Left cardiac atrium (tissue), 4 donors: ENCODE results near the gene ABCC9. TPM values are rescaled to one million over a fixed set of nuclear protein-coding genes. Genes with fewer than 3 reads are reported as not detected.

Experiments used
- ATAC-seq, 2 donors: fragments of 200-7000 bp; cut with Tn5 transposase; one replicate each; pipeline ENCODE4 v1.9.1; 2020; ENCODE audit warnings: mild to moderate bottlenecking in 2 of 2, moderate library complexity in 2 of 2
- DNase-seq: peaks from one replicate; pipeline ENCODE4 v3.0.0-alpha.2; 2020
- intact Hi-C, 2 donors: fragments of 100-400 bp; cut with DNase I; formaldehyde crosslinking; loops; one replicate each; pipeline versions ENCODE4 v1.14.1 to v1.15.1; 2022 to 2023
- long read RNA-seq: library from polyadenylated mRNA; unstranded; transcript quantifications from one replicate; pipeline ENCODE4 v2.0.0, GENCODE V29; 2021
- total RNA-seq, 2 donors: library from RNA; stranded (reverse); fragmentation: NEBNext Ultra II Directional; extraction: Animal tissue kit (Norgen Biotek cat#: 25700); gene quantifications; one replicate each; pipeline ENCODE4 v1.2.1, GENCODE V29; 2021
- donor health status: DM: no; HTN: yes; CAD: no.
- donor health status: DM: no; HTN: yes; CAD: no; lungs with severe emphysema.
- donor health status: DM: yes; HTN: yes; CAD: no.
- donor health status: Dilated cardiomyopathy.

Gene ABCC9
- 10 to 100 TPM; 44.6 to 46.7 TPM for total RNA-seq
- long read RNA-seq, partial matches to known transcripts, result 4 of 6 reads
- long read RNA-seq, other reads (novel, unspliced or antisense), result 2 of 6 reads

GRCh38 chr12:21940549-21941505 is at the start of gene ABCC9:
TSS of gene ABCC9 (minus strand) at chr12:21941426. CDS start at chr12:21936674, 4,752 bp downstream.
- ATAC-seq, result peak; percentile 85 to 92
- DNase-seq, result peak; percentile 65
- intact Hi-C loops, result loop anchor here in 1 of 2 donors (2.0 to 10.0 kb wide), 2 partner anchors 106 to 164 kb away; no protein-coding TSS in a partner anchor

GRCh38 chr12:21989819-21990412 is 48.7 kb upstream of the ABCC9 start:
- intact Hi-C loops, result loop anchor here (2.0 to 10.0 kb wide), 3 partner anchors 218 to 295 kb away; partner anchors contain the start of gene KCNJ8 (in 1 of the 2)
- DNase-seq (no peak), ATAC-seq (no peak)

- ATAC-seq, result no peak
- intact Hi-C loops, result loop anchor here in 1 of 2 donors (2.0 kb wide), 1 partner anchor 292 kb away; no protein-coding TSS in a partner anchor
- DNase-seq, result no peak
These were observed 47.4 kb upstream of the ABCC9 start for GRCh38 chr12:21988619-21989018.

- intact Hi-C loops, result loop anchor here in 1 of 2 donors (2.0 kb wide), 1 partner anchor 291 kb away; no protein-coding TSS in a partner anchor
- no peak for DNase-seq
- no peak for ATAC-seq
These were observed 46.5 kb upstream of the ABCC9 start for GRCh38 chr12:21987755-21988154.

- DNase-seq, result no peak
- no peak for ATAC-seq
- intact Hi-C loops, result no loop called here
These were observed 43.9 kb upstream of the ABCC9 start for GRCh38 chr12:21985155-21985554.

- DNase-seq (no peak), ATAC-seq (no peak)
- intact Hi-C loops, result no loop called here
These were observed 43.1 kb upstream of the ABCC9 start for GRCh38 chr12:21984375-21984774.

GRCh38 chr12:21983095-21983494 is 41.9 kb upstream of the ABCC9 start:
- ATAC-seq, result no peak
- intact Hi-C loops, result no loop called here

GRCh38 chr12:21980544-21980943 is 39.3 kb upstream of the ABCC9 start:
- no peak for DNase-seq
- intact Hi-C loops, result no loop called here
- ATAC-seq, result no peak

More at GRCh38 chr12:21983095-21983494, 41.9 kb upstream of the ABCC9 start:
- DNase-seq, result no peak

GRCh38 chr12:21975293-21975692 is 34.1 kb upstream of the ABCC9 start:
- no peak for ATAC-seq
- DNase-seq, result no peak
- intact Hi-C loops, result no loop called here

- intact Hi-C loops, result no loop called here
- ATAC-seq (no peak), DNase-seq (no peak)
These were observed 32.0 kb upstream of the ABCC9 start for GRCh38 chr12:21973221-21973620.

- DNase-seq (no peak), ATAC-seq (no peak)
- intact Hi-C loops, result no loop called here
These were observed 30.8 kb upstream of the ABCC9 start for GRCh38 chr12:21972055-21972454.

- ATAC-seq (no peak), DNase-seq (no peak)
- intact Hi-C loops, result no loop called here
These were observed 30.1 kb upstream of the ABCC9 start for GRCh38 chr12:21971344-21971743.

GRCh38 chr12:21962821-21963220 is 21.6 kb upstream of the ABCC9 start:
- intact Hi-C loops, result no loop called here
- ATAC-seq (no peak), DNase-seq (no peak)

- ATAC-seq (no peak), DNase-seq (no peak)
- intact Hi-C loops, result no loop called here
These were observed 21.0 kb upstream of the ABCC9 start for GRCh38 chr12:21962236-21962635.

GRCh38 chr12:21950649-21951048 is 9.4 kb upstream of the ABCC9 start:
- ATAC-seq, result no peak
- DNase-seq, result no peak
- intact Hi-C loops, result no loop called here

- ATAC-seq, result no peak
- intact Hi-C loops, result loop anchor here in 1 of 2 donors (10.0 kb wide), 1 partner anchor 114 kb away; no protein-coding TSS in a partner anchor
- no peak for DNase-seq
These were observed 7.8 kb upstream of the ABCC9 start for GRCh38 chr12:21949036-21949435.

GRCh38 chr12:21946983-21947382 is 5.8 kb upstream of the ABCC9 start:
- DNase-seq (no peak), ATAC-seq (no peak)
- intact Hi-C loops, result loop anchor here in 1 of 2 donors (10.0 kb wide), 1 partner anchor 112 kb away; no protein-coding TSS in a partner anchor

GRCh38 chr12:21945002-21945401 is 3.8 kb upstream of the ABCC9 start:
- DNase-seq (no peak), ATAC-seq (no peak)
- intact Hi-C loops, result loop anchor here in 1 of 2 donors (10.0 kb wide), 1 partner anchor 110 kb away; no protein-coding TSS in a partner anchor

GRCh38 chr12:21942377-21942703 is 1.1 kb upstream of the ABCC9 start:
- intact Hi-C loops, result loop anchor here in 1 of 2 donors (10.0 kb wide), 1 partner anchor 108 kb away; no protein-coding TSS in a partner anchor
- peak; percentile 7 to 10 for ATAC-seq
- no peak for DNase-seq
